Calu3 (cell line): ENCODE data around the gene PCLAF. TPM values are rescaled to one million over a fixed set of nuclear protein-coding genes. Genes with fewer than 3 reads are reported as not detected.
"Not testable (repeated sequence)": the region's sequence is repeated elsewhere in the genome, so short reads cannot be mapped to it uniquely, and the experiment has no call there.

Source experiments
- BruUV-seq: library from RNA; stranded (reverse); fragments of 400-500 nt; replicated peaks from 2 replicates; lab custom pipeline; 2021; lab: Mats Ljungman, UMichigan
- CTCF ChIA-PET: fragments of 300-600 bp; sonication (Branson Sonifier 250); formaldehyde crosslinking; loops from one replicate; lab custom pipeline; 2022; ENCODE audit warnings: antibody characterized with exemption; lab: Charles Lee
- DNase-seq: peaks from one replicate; pipeline ENCODE4 v3.0.0; 2022
- H3K27ac Mint-ChIP-seq: one replicate; pipeline ENCODE4 v1.8.0; 2022; ENCODE audit warnings: mixed read lengths; ENCODE audit not compliant: unreplicated experiment
- H3K27me3 Mint-ChIP-seq: one replicate; pipeline ENCODE4 v1.8.0; 2022; ENCODE audit warnings: mixed read lengths; ENCODE audit not compliant: unreplicated experiment
- H3K36me3 Mint-ChIP-seq: one replicate; pipeline ENCODE4 v1.8.0; 2022; ENCODE audit warnings: mild to moderate bottlenecking, moderate library complexity, mixed read lengths; ENCODE audit not compliant: insufficient read depth, unreplicated experiment
- H3K4me1 Mint-ChIP-seq: one replicate; pipeline ENCODE4 v1.8.0; 2022; ENCODE audit warnings: mild to moderate bottlenecking, low read depth, mixed read lengths; ENCODE audit not compliant: unreplicated experiment
- H3K4me3 Mint-ChIP-seq: one replicate; pipeline ENCODE4 v1.8.0; 2022; ENCODE audit warnings: mild to moderate bottlenecking, low read depth, moderate library complexity, mixed read lengths; ENCODE audit not compliant: unreplicated experiment
- H3K9me3 Mint-ChIP-seq: one replicate; pipeline ENCODE4 v1.8.0; 2022; ENCODE audit warnings: low read depth, mixed read lengths; ENCODE audit not compliant: unreplicated experiment
- intact Hi-C: fragments of 100-400 bp; cut with micrococcal nuclease; formaldehyde crosslinking; loops from one replicate; pipeline ENCODE4 v1.10.0; 2022; ENCODE audit not compliant: unreplicated experiment
- total RNA-seq: library from RNA; stranded (reverse); gene quantifications from 2 replicates; pipeline ENCODE4 v1.2.3, GENCODE V29; 2022
- TF ChIP-seq, protein P1 (sequence below): fragments of 200-600 bp; IDR thresholded peaks from one replicate; pipeline ENCODE4 v1.8.0; 2022; ENCODE audit warnings: antibody characterized with exemption; ENCODE audit not compliant: unreplicated experiment

The PCLAF gene
- total RNA-seq, 1 experiment from 2014 or later = 53.0 TPM

DNA sequence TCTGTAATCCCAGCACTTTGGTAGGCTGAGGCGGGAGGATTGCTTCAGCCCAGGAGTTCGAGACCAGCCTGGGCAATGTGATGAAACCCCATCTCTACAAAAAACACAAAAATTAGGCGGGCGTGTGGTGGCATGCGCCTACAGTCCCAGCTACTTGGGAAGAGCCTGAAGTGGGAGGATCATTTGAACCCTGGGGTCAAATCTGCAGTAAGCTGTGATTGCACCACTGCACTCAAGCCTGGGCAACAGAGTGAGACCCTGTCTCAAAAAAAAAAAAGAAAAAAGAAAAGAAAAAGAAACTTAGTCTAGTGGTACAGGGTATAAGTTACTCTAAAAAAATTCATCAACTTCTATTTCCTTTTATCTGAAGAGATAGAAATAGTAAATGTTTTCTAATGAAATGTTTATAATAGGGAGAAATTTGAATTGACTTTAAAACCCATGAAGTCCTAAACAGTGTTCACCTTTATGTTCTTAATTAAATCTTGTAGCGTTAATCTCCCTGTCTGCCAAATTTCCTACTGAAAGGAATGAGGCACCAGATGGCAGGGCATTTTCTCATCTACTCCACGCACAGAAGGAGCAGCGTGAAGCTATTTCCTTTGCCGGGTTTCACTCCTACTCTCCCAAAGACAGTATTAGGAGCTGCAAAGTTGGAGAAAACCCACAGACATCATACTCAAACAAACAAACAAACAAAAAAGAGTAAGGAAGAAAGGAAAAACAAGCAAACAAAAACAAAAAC lies 1.9 kb downstream of the PCLAF start:
- Mint-ChIP-seq H3K27me3 (no peaks in the 10 kb centered on the region), H3K9me3 (no peaks in the 10 kb centered on the region), H3K4me1 (peaks cover 25% of the 10 kb centered on the region), H3K4me3 (peak overlapping the region; percentile 97), H3K36me3 (peaks cover 44% of the 10 kb centered on the region), H3K27ac (no peak overlapping the region)
- BruUV-seq = no TSS peak
- DNase-seq = no peak
- TF ChIP-seq, protein P1, sequence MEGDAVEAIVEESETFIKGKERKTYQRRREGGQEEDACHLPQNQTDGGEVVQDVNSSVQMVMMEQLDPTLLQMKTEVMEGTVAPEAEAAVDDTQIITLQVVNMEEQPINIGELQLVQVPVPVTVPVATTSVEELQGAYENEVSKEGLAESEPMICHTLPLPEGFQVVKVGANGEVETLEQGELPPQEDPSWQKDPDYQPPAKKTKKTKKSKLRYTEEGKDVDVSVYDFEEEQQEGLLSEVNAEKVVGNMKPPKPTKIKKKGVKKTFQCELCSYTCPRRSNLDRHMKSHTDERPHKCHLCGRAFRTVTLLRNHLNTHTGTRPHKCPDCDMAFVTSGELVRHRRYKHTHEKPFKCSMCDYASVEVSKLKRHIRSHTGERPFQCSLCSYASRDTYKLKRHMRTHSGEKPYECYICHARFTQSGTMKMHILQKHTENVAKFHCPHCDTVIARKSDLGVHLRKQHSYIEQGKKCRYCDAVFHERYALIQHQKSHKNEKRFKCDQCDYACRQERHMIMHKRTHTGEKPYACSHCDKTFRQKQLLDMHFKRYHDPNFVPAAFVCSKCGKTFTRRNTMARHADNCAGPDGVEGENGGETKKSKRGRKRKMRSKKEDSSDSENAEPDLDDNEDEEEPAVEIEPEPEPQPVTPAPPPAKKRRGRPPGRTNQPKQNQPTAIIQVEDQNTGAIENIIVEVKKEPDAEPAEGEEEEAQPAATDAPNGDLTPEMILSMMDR = no peak
- intact Hi-C loops = no loop called here
- CTCF ChIA-PET = interaction anchor here (0.6 to 1.7 kb wide), 4 partner anchors 65 to 568 kb away, joined by 3 to 5 read pairs (median 4); partner anchors contain the start of gene PPIB

DNA sequence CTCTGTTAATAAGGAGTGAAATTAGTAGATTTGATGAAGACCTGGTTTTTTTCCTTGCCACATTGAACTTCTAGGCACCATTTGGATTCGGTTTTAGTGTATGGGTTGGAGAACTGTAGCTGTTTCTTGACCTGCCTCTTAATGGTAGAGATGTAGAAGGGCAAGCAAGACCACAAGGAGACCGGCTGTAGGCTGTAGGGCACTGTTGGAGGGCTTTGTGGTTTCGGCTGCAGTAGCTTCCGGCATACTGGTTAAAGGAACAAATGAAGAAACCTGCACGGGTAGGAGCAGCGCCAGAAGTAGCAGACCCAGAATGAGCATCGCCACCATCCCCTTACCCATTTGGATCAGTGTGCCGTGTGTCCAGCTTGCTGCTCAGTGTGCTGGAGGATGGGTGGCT lies 7.9 kb downstream of the PCLAF start:
- no peak for DNase-seq
- H3K4me1 Mint-ChIP-seq = no peaks in the 10 kb centered on the region
- CTCF ChIA-PET = no interaction called here
- intact Hi-C loops = no loop called here
- TF ChIP-seq, protein P1 = no peak
- H3K36me3 Mint-ChIP-seq = peaks cover 16% of the 10 kb centered on the region
- no peaks in the 10 kb centered on the region for H3K27me3 Mint-ChIP-seq
- no peak overlapping the region for H3K4me3 Mint-ChIP-seq
- H3K27ac Mint-ChIP-seq = no peak overlapping the region
- no TSS peak for BruUV-seq
- H3K9me3 Mint-ChIP-seq = no peaks in the 10 kb centered on the region

DNA sequence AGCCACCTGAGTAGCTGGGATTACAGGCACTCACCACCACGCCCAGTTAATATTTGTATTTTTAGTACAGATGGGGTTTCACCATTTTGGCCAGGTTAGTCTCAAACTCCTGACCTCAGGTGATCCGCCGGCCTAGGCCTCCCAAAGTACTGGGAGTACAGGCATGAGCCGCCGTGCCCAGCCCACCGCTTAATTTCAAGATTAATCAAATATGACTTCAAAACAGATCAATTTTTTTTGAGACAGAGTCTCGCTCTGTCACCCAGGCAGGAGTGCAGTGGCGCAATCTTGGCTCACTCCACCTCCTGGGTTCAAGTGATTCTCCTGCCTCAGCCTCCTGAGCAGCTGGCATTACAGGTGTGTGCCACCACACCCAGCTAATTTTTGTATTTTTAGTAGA lies 9.9 kb downstream of the PCLAF start:
- intact Hi-C loops, H3K27me3 Mint-ChIP-seq, H3K9me3 Mint-ChIP-seq, H3K4me3 Mint-ChIP-seq, DNase-seq, BruUV-seq, H3K27ac Mint-ChIP-seq, H3K4me1 Mint-ChIP-seq, CTCF ChIA-PET: not testable (repeated sequence)
- peaks cover 11% of the 10 kb centered on the region for H3K36me3 Mint-ChIP-seq

DNA sequence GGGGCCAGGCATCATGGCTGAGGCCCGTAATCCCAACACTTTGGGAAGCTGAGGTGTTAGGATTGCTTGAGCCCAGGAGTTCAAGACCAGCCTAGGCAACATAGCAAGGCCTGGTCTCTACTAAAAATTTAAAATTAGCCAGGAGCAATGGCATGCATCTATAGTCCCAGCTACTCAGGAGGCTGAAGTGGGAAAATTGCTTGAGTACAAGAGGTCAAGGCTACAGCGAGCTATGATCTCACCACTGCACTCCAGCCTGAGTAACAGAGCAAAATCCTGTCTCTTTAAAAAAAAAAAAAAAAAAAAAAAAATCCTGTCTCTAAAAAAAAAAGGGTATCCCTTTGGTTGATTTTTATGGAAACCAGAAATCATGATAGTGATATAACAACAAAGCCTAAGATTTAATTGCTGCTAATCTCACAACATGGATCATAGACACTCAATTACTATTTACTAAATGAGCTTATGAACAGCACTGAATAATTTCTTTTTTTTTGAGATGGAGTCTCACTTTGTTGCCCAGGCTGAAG lies 12.1 kb downstream of the PCLAF start:
- no peak for DNase-seq
- TF ChIP-seq, protein P1 = no peak
- H3K27ac Mint-ChIP-seq = no peak overlapping the region
- CTCF ChIA-PET = interaction anchor here (0.7 kb wide), 3 partner anchors 131 to 633 kb away, joined by 3 to 9 read pairs (median 4); no protein-coding TSS in a partner anchor
- H3K4me3 Mint-ChIP-seq = no peak overlapping the region
- no peaks in the 10 kb centered on the region for H3K9me3 Mint-ChIP-seq
- no peaks in the 10 kb centered on the region for H3K4me1 Mint-ChIP-seq
- H3K36me3 Mint-ChIP-seq = peaks cover 11% of the 10 kb centered on the region
- no TSS peak for BruUV-seq
- no peaks in the 10 kb centered on the region for H3K27me3 Mint-ChIP-seq
- intact Hi-C loops = no loop called here
